Fibroblast of villous mesenchyme (primary cell): Measurements from ENCODE around the gene GRIN2A. TPM values are rescaled to one million over a fixed set of nuclear protein-coding genes. Genes with fewer than 3 reads are reported as not detected.

Source experiments
- DNase-seq: peaks from one replicate; pipeline ENCODE4 v3.0.0-alpha.2; 2010; ENCODE audit warnings: low read depth
- H3K4me3 ChIP-seq: 2 replicates; pipeline ENCODE4 v1.5.1; 2011; ENCODE audit warnings: low read depth, mild to moderate bottlenecking, low read length
- CTCF ChIP-seq: IDR thresholded peaks from 2 replicates; pipeline ENCODE4 v1.5.1; 2012; ENCODE audit warnings: low read depth, mild to moderate bottlenecking, low read length; ENCODE audit not compliant: insufficient read depth
- total RNA-seq: library from RNA; depleted of rRNA; stranded (reverse); fragments of >200 nt; gene quantifications from 2 replicates; pipeline ENCODE4 v1.2.3, GENCODE V29; 2012

GRIN2A gene
- total RNA-seq, 1 donor = 1.3 TPM

- TF ChIP-seq CTCF = no peak
- DNase-seq = no peak
- H3K4me3 ChIP-seq = no peak overlapping the region
Measured at GRCh38 chr16:9766891-9767290, 415.3 kb downstream of the GRIN2A start.

DNA sequence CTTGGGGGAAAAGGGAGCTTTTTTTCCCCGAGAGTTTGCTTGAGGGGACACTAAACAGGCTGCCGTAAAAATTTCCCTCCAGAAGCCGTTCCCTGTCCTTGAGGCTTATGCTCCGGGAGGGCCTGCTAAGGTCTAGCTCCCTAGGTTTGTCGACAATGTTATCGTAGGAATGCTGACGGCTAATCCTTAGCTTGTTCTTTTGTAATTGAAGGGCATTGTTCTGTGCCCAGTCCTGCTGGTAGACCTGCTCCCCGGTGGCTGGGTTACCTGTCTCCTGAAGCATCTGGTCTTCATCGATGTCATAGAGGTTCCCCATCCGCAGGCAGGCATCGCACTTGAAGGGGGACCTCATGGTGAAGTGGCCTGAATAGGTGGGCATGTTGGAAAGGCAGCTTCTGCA lies 418.7 kb downstream of the GRIN2A start:
- no peak for TF ChIP-seq CTCF

DNA sequence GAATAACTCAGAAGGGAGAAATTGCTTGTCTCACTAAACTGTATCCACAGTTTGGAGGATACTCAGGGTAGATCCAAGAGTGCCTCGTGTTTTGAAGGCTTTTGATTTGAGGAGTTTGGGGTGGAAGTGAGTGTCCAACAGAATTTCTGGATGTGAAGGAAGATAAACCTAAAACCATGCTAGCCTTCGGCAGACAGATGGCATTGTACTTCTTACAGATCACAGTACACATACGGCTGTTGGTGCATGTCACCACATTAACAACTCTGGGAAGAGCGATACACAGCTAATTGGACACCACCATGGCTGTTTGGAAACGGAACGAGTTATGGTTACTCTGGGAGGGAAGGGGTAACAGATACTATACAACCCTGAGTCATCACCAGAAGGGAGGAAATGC lies 420.4 kb downstream of the GRIN2A start:
- no peak for DNase-seq
- TF ChIP-seq CTCF = no peak
- H3K4me3 ChIP-seq = no peak overlapping the region

More for the DNA sequence above, 418.7 kb downstream of the GRIN2A start:
- DNase-seq = no peak
- no peak overlapping the region for H3K4me3 ChIP-seq

DNA sequence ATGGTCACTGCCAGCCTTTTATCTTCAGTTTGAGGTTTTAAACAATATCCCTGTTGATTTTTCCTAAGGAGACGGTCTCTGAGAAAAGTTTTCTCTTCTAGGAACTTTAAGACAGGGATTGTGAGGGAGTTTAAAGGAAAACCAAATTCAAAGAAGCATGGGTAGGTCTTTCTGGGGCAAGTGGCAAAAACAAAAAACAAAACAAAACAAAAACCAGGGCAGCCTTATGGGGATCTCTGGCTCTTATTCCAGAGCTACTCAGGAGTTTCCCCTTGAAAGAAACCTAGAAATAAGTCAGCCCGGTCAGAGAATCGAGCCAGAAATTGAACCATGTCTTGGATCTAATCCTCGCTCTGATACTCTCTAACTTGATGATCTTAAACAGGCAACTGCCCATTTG lies 424.5 kb downstream of the GRIN2A start:
- no peak for DNase-seq
- TF ChIP-seq CTCF = no peak
- no peak overlapping the region for H3K4me3 ChIP-seq

- DNase-seq = no peak
- TF ChIP-seq CTCF = no peak
- no peak overlapping the region for H3K4me3 ChIP-seq
Measured at GRCh38 chr16:9756434-9756833, 425.8 kb downstream of the GRIN2A start.

DNA sequence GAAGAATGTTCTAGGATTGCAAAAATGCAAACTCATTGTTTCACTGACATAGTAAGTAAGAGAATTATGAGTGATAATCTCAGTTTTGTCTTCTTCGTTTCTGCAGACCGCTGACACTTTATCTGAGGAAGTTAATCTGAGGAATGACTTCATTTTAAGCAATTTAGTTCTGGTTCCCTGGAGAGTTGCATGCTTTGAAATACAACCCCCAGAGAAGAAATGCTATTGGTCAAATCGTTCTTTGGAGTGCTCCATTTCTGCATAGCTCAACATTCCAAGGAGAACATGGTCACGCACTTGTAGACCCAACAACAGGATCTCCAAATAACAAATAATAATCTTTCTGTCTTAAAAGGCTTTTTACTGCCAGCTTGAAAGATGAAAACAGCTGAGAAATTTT lies 427.1 kb downstream of the GRIN2A start:
- DNase-seq = no peak
- TF ChIP-seq CTCF = no peak
- no peak overlapping the region for H3K4me3 ChIP-seq

DNA sequence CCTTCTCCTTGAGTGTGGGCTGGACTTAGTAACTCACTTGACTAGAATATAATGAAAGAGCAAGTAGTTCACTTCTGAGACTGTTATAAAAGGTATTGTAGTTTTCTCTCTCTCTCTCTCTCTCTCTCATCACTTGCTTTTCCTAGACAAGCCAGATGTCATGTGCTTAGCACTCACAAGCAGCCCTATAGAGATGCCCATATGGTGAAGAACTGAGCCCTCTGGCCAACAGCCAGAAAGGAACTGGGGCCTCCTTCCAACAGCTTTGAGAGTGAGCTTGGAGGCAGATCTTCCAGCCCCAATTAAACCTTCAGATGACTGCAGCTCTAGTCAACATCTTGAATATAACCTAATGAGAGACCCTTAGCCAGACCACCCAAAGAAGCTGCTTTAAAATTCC lies 440.5 kb downstream of the GRIN2A start:
- DNase-seq = no peak
- TF ChIP-seq CTCF = no peak
- no peak overlapping the region for H3K4me3 ChIP-seq
